Nephron (organoid): Measurements from ENCODE around the gene RFXAP.

Experiments used
- H3K27ac Mint-ChIP-seq, 3 experiments: 2 replicates each; pipeline ENCODE4 v1.8.0; 2020; ENCODE audit warnings: mixed read lengths in 3 of 3, mild to moderate bottlenecking in 2 of 3, moderate library complexity in 1 of 3
- H3K27me3 Mint-ChIP-seq: 2 replicates; pipeline ENCODE4 v1.8.0; 2021; ENCODE audit warnings: low read depth, mild to moderate bottlenecking, moderate library complexity, mixed read lengths
- H3K36me3 Mint-ChIP-seq: 2 replicates; pipeline ENCODE4 v1.8.0; 2020; ENCODE audit warnings: low read depth, mixed read lengths
- H3K4me1 Mint-ChIP-seq: 2 replicates; pipeline ENCODE4 v1.8.0; 2020; ENCODE audit warnings: mixed read lengths
- H3K4me3 Mint-ChIP-seq, 3 experiments: 2 replicates each; pipeline ENCODE4 v1.8.0; 2020; ENCODE audit warnings: mild to moderate bottlenecking in 3 of 3, mixed read lengths in 3 of 3, moderate library complexity in 2 of 3
- H3K9me3 Mint-ChIP-seq: 2 replicates; pipeline ENCODE4 v1.8.0; 2020; ENCODE audit warnings: mixed read lengths
- TF ChIP-seq, protein P1 (sequence below), 3 experiments: fragments of 200-600 bp; sonication (generic); IDR thresholded peaks; one replicate each; pipeline ENCODE4 v1.5.0; 2021; ENCODE audit warnings: antibody characterized with exemption in 3 of 3; ENCODE audit not compliant: unreplicated experiment in 3 of 3

RFXAP gene

DNA sequence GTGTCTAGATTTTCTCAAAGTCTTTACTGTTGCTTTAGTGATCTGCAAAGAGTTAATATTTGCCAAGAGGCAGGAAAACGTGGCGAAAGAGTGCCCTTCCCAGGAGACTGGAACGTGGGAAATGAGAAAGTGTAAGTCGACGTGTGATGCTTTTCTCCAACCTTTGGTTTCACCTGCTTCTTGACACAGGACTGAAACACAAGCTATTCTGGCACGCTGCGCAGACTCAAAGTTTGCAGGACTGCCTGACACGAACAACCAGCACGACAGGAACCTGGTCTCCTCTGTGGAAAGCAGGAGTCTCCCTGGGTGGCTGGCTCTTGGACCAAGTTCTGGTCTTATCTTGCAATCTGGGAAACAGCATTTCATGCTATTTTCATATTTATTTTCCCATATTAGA is 28.6 kb downstream of the RFXAP start:
- no peak overlapping the region for H3K4me3 Mint-ChIP-seq
- TF ChIP-seq, protein P1, sequence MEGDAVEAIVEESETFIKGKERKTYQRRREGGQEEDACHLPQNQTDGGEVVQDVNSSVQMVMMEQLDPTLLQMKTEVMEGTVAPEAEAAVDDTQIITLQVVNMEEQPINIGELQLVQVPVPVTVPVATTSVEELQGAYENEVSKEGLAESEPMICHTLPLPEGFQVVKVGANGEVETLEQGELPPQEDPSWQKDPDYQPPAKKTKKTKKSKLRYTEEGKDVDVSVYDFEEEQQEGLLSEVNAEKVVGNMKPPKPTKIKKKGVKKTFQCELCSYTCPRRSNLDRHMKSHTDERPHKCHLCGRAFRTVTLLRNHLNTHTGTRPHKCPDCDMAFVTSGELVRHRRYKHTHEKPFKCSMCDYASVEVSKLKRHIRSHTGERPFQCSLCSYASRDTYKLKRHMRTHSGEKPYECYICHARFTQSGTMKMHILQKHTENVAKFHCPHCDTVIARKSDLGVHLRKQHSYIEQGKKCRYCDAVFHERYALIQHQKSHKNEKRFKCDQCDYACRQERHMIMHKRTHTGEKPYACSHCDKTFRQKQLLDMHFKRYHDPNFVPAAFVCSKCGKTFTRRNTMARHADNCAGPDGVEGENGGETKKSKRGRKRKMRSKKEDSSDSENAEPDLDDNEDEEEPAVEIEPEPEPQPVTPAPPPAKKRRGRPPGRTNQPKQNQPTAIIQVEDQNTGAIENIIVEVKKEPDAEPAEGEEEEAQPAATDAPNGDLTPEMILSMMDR (IDR thresholded peaks at IDR 0.05; ENCODE audit: unreplicated experiment in 3 of 3), result no peak
- H3K27ac Mint-ChIP-seq, result peak overlapping the region in 2 of 3 experiments; percentile 52 to 88
- no peaks in the 10 kb centered on the region for H3K27me3 Mint-ChIP-seq
- peaks cover 21% of the 10 kb centered on the region for H3K36me3 Mint-ChIP-seq
- H3K9me3 Mint-ChIP-seq, result no peaks in the 10 kb centered on the region
- H3K4me1 Mint-ChIP-seq, result no peaks in the 10 kb centered on the region

DNA sequence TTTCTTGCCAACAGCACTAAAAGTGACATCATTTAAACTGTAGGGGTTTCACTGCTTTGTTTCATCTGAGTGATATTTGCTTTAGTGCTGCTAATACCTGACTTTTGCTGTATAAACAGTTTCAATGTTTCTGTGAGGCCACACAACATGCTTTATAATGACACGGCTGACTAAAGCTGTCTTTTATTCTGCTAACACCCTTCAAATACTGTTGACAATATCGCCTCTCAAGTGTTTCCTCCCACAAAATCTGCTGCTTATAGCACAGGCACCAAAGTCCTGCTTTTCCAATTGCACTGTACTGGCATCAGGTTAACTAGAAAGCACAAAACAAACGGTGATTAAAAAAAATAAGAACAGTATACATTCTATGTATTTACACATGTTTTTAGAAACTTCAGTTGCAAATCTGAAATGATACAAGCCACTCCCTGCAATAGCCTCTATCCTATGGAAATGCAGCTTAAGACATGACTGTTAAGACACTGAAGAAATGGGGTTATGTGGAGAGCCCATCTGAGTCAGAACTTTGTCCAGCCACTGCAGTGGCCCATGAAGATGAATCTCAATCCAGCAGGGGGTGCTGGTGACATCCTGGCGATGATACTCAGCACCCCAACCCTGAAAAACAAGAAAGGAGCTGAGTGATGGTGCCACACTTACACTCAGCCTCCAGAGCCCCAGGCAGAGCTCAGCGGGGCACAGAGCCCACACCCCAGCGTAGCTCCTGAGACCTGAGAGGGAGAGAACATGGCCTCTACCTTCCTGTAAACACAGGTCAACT is 29.4 kb downstream of the RFXAP start:
- Mint-ChIP-seq H3K36me3 (peaks cover 24% of the 10 kb centered on the region), H3K27me3 (no peaks in the 10 kb centered on the region), H3K27ac (peak overlapping the region in 2 of 3 experiments; percentile 52 to 88), H3K9me3 (no peaks in the 10 kb centered on the region), H3K4me1 (no peaks in the 10 kb centered on the region), H3K4me3 (no peak overlapping the region)
- TF ChIP-seq, protein P1 (IDR thresholded peaks at IDR 0.05; ENCODE audit: unreplicated experiment in 3 of 3), result peak in 1 of 3 experiments; percentile 17

DNA sequence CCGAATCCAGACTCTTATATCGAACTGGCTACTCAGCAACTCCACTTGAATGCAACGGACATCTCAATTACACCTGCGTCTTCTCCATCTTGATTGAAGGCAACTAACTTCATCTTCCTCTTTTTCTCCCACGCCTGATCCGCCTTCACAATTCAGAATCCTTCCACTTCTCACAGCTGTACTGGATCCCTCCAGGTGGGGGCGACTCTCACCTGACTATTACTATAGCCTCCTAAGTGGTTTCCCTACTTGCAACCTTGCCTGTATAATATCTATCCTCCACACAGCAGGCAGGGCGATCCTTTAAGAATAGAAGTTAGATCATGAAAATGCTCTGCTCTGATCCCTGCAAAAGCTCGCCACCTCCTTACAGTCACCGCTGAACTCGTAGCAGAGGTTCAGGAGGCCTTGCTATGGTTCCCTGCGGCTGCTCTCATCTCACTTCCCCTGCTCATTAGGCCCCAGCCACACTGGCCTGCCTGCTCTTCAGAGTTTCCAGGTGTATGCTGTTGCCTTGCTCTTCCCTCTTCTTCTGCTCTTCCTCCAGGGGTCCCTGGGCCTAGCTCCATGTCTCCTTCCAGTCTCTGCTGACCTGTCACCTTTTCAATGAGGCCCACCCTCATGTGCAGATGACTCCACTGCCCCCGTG is 31.9 kb downstream of the RFXAP start:
- Mint-ChIP-seq H3K4me3 (no peak overlapping the region), H3K27me3 (no peaks in the 10 kb centered on the region), H3K4me1 (no peaks in the 10 kb centered on the region), H3K36me3 (peaks cover 21% of the 10 kb centered on the region), H3K27ac (peak overlapping the region in 1 of 3 experiments; percentile 7), H3K9me3 (no peaks in the 10 kb centered on the region)
- TF ChIP-seq, protein P1 (IDR thresholded peaks at IDR 0.05; ENCODE audit: unreplicated experiment in 3 of 3), result peak in 1 of 3 experiments; percentile 7

DNA sequence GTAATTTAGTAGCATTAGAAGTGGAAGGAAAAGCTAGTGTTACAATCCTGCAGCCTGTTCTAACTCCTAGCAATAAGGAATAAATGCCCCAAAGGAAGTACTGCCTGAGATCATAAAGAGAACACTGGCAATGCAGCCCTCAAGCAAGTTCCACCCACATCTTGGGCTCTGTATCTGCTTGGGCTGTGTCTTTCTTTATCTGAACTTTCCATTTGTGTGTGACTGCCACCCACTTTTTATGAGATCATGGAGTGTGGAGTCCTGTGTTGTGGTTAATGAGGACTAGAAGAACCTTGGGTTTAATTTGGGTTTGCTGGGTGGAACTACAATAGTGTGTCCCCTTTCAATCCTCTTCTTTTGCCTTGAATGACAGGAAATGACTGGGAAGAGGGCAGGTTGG is 38.2 kb downstream of the RFXAP start:
- Mint-ChIP-seq H3K36me3 (peaks cover 20% of the 10 kb centered on the region), H3K27me3 (no peaks in the 10 kb centered on the region), H3K4me1 (no peaks in the 10 kb centered on the region), H3K27ac (no peak overlapping the region), H3K4me3 (no peak overlapping the region), H3K9me3 (no peaks in the 10 kb centered on the region)
- TF ChIP-seq, protein P1 (IDR thresholded peaks at IDR 0.05; ENCODE audit: unreplicated experiment in 3 of 3), result no peak

DNA sequence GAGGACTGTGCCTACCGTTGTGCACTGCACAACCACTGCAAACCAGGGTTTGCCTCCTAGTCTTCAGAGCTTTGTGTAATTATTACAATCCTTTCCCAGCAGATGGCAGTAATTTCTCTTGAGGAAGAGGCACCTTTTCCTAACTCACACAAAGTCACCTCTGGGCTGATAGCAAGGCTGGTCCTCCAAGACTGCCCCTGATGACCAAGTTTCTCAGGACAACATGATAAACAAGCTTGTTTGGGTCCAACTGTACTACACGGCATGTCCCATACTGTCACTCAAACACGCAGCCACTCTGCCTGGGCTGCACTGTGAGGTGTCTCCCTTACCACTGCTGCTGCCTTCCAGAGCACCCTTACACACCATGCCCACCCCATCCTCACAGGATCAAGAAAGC is 39.3 kb downstream of the RFXAP start:
- H3K4me1 Mint-ChIP-seq, result no peaks in the 10 kb centered on the region
- no peak overlapping the region for H3K4me3 Mint-ChIP-seq
- TF ChIP-seq, protein P1 (IDR thresholded peaks at IDR 0.05; ENCODE audit: unreplicated experiment in 3 of 3), result peak; percentile 53 to 58 (median 56)
- H3K27me3 Mint-ChIP-seq, result no peaks in the 10 kb centered on the region
- no peaks in the 10 kb centered on the region for H3K9me3 Mint-ChIP-seq
- H3K36me3 Mint-ChIP-seq, result peaks cover 23% of the 10 kb centered on the region
- no peak overlapping the region for H3K27ac Mint-ChIP-seq
